HAP-1 (cell line): ENCODE results near the gene RALGAPA2.
A peak's percentile ranks its signal among the peaks of the same experiment; 100 is the strongest.

Source experiments
- DNase-seq, 2 experiments: peaks; one replicate each; pipeline ENCODE4 v3.0.0-alpha.2; 2016 to 2020; ENCODE audit warnings: low spot score in 2 of 2
- H3K27me3 ChIP-seq: fragments of 250-450 bp; sonication (Bioruptor Pico); 2 replicates; pipeline ENCODE4 v1.5.1; 2020; ENCODE audit warnings: low read depth, mild to moderate bottlenecking, moderate library complexity
- H3K36me3 ChIP-seq: fragments of 250-450 bp; sonication (Bioruptor Pico); replicated peaks from 2 replicates; pipeline ENCODE4 v1.5.1; 2020; ENCODE audit warnings: mild to moderate bottlenecking
- H3K4me1 ChIP-seq: fragments of 250-450 bp; sonication (Bioruptor Pico); 2 replicates; pipeline ENCODE4 v1.5.1; 2020; ENCODE audit warnings: mild to moderate bottlenecking
- H3K4me3 ChIP-seq: fragments of 250-450 bp; sonication (Bioruptor Pico); 2 replicates; pipeline ENCODE4 v1.5.1; 2020; ENCODE audit warnings: mild to moderate bottlenecking, moderate library complexity
- H3K9me3 ChIP-seq: fragments of 250-450 bp; sonication (Bioruptor Pico); 2 replicates; pipeline ENCODE4 v1.5.1; 2020; ENCODE audit warnings: mild to moderate bottlenecking, moderate library complexity
- in situ Hi-C: fragments of 300-500 bp; cut with MboI; formaldehyde crosslinking; loops from 3 replicates; pipeline ENCODE4 v1.14.3; 2020; ENCODE audit warnings: low sequenced_read_pairs, inconsistent platforms, mixed read lengths

Gene RALGAPA2

DNA sequence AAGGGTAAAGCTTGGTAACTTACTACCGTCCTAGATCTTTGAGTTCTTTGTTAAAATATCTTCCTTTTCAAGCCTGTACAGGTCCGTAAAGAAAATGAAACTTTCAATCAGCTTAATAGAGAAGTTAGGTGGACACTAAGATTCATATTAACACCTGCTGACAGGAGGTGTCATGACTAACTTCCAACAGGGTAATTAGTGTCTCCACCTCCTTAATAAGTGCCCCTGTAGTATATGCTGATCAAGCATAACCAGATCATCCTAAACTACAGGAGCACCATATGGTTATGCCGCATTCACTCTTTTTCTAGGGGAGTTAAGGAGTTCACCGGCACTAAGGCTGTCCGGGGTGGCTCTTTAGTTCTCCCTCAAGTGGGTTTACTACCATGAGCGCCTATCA lies 23.9 kb upstream of the RALGAPA2 start:
- H3K36me3 ChIP-seq, result no peaks in the 10 kb centered on the region
- no peak for DNase-seq
- no peaks in the 10 kb centered on the region for H3K9me3 ChIP-seq
- H3K27me3 ChIP-seq, result no peaks in the 10 kb centered on the region
- no peak overlapping the region for H3K4me3 ChIP-seq
- in situ Hi-C loops, result no loop called here
- H3K4me1 ChIP-seq, result no peaks in the 10 kb centered on the region

DNA sequence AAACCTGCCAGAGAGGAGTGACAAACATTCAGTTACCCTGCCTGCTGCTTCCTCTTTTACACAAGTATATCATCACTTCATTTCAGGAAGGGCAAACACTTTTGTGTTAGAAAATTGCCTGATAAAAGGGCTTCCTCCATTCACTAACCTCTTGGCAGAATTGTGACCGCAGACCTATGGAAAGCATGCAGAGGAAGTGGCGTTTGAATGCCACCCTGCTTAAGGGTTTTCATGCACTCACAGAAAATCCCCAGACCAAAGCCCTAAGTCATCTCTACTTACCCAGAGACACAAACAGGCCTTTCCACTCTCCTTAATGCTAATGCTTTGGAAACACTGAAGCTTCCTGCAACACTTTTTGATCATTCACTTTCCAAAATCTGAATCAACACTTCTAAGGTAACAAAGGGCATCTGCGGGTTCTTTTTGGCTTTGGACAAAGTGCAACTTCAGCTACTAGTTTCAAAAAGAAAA lies 22.1 kb upstream of the RALGAPA2 start:
- in situ Hi-C loops, result no loop called here

DNA sequence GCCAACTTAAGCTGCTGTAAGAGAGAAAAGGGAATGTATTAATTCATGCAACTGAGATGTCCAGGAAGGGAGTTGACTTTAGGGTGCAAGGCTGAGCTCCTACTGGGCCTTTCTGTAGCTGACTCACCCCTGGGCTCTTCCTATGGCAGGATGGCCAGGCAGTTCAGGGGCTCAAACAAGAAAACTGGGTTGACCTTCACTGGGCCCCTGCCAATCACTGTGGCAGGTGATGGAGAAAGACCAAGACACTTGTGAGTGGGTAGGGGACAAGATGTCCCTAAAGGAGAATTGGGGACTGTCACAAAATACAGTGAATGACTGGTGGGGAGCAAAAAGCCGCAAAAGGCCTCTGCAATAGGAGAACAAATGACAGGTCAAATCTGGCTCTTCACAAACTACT lies 21.5 kb upstream of the RALGAPA2 start:
- H3K27me3 ChIP-seq, result no peaks in the 10 kb centered on the region
- H3K36me3 ChIP-seq, result no peaks in the 10 kb centered on the region
- no peaks in the 10 kb centered on the region for H3K4me1 ChIP-seq
- in situ Hi-C loops, result no loop called here
- no peak for DNase-seq
- H3K9me3 ChIP-seq, result no peaks in the 10 kb centered on the region
- H3K4me3 ChIP-seq, result no peak overlapping the region

More for the DNA sequence above, 22.1 kb upstream of the RALGAPA2 start:
- no peaks in the 10 kb centered on the region for H3K9me3 ChIP-seq
- no peaks in the 10 kb centered on the region for H3K27me3 ChIP-seq
- H3K4me1 ChIP-seq, result no peaks in the 10 kb centered on the region
- no peak overlapping the region for H3K4me3 ChIP-seq
- no peak for DNase-seq
- no peaks in the 10 kb centered on the region for H3K36me3 ChIP-seq

DNA sequence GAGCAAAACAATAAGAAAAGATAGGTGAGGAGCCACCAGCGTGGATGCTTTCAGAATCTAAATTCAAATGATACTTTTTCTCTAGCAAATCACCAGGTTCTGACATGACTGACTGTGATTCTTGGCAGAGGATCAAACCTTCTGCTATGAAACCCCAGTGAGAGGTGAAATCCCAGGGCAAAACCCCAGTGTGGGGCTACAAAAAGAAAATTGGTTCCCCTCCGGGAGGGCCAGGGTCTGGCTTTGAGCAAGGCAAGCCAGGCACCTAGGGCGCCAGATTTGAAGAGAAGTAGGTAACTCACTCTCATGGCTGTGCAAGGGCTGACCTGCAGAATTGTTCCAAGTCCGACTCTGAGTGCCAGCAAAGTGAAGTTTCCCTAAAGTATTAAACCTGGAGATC lies 20.2 kb upstream of the RALGAPA2 start:
- no peak for DNase-seq
- Histone ChIP-seq H3K4me1 (no peaks in the 10 kb centered on the region), H3K9me3 (no peaks in the 10 kb centered on the region), H3K36me3 (no peaks in the 10 kb centered on the region), H3K27me3 (no peaks in the 10 kb centered on the region), H3K4me3 (no peak overlapping the region)
- in situ Hi-C loops, result no loop called here

DNA sequence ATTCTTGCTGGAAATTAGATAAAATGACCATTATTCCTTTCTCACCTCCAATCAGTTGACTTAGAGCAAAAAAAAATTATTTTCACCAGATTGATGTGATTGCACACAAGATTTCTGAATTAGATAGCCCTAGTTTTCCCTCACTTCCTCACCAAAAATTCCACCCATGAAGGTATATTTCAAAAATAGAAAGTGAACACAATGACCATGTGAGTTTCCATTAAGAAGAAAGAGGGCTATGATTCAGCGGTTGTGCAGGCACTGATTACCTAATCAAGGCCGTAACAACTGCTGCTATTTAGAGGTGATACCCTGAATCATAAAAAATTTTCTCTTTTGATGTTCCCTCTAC lies 19.5 kb upstream of the RALGAPA2 start:
- no peak for DNase-seq
- Histone ChIP-seq H3K27me3 (no peaks in the 10 kb centered on the region), H3K36me3 (no peaks in the 10 kb centered on the region), H3K9me3 (no peaks in the 10 kb centered on the region), H3K4me1 (no peaks in the 10 kb centered on the region), H3K4me3 (no peak overlapping the region)
- in situ Hi-C loops, result no loop called here

DNA sequence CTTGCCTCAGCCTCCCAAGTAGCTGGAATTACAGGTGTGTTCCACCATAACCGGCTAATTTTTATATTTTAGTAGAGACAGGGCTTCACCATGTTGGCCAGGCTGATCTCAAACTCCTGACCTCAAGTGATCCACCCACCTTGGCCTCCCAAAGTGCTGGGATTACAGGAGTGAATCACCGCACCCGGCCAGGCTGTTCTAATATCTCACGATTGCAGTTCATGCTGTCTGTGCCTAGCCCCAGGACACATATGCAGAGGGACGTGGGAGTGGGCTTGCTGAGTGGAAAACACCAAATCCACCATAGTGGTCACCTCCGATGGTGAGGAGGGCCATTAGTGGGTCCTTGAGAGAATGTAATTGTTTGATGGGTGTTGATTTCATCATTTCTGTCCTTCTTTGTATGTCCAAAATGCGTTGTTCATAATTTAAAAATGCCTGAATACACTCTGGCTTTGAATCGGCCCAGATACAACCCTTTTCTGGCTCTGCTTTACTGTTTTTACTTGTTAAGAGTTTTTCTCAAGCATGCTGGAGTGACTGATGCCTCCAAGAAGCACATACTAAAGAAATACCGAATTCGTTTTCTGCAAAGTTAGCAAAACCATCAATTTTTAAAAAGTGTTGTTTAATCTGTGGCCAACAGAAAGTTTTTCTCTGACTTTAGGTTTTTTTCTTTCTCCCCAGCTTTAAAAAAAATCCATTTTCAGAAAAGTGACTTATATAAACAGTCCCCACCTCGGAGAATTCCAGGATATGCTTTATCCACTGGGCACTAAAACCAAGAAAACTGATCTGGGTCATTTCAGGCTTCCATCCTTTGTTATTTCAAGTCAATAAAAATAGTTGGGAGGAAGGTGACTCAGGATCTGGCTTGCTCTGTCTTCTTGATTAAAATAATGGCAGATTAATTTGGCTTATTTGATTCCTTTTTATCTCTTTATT lies 18.8 kb upstream of the RALGAPA2 start:
- Histone ChIP-seq H3K4me1 (no peaks in the 10 kb centered on the region), H3K9me3 (no peaks in the 10 kb centered on the region), H3K4me3 (no peak overlapping the region), H3K36me3 (no peaks in the 10 kb centered on the region), H3K27me3 (no peaks in the 10 kb centered on the region)
- in situ Hi-C loops, result no loop called here
- DNase-seq, result no peak

DNA sequence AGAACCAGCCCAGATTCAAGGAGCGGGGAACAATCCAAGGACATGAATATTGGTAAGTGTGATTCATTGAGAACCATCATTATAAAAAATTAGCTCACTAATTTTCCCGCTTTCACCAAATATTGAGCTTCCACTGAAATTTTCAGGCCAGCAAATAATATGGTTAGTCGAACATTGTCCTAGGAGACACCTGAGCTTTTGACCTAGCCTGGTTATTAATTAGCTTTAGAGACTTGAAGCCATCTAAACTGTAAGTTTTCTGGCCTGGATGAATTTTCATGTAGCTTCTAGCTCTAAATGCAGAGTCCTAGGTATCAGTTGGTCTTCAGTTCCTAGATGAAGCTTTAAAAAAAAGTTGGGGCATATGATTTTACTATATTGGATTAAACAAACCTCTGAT lies 17.1 kb upstream of the RALGAPA2 start:
- DNase-seq, result no peak
- in situ Hi-C loops, result no loop called here
- no peaks in the 10 kb centered on the region for H3K9me3 ChIP-seq

DNA sequence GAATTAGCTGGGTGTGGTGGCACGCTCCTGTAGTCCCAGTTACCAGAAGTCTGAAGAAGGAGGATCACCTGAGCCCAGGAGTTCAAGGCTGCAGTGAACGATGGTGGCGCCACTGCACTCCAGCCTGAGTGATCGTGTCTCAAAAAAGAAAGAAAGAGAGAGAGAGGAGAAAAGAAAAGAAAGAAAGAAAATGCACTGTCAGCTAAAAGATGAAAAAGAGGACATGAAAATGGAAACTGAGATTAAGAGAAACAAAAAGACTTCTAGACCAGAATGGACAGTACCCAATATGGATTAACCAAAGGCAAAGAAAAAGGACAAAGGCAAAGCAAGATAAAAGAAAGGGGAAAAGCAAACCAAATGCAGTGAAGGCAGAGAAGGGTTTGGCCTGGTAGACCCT lies 9.0 kb upstream of the RALGAPA2 start:
- Histone ChIP-seq H3K27me3 (no peaks in the 10 kb centered on the region; the same call in 1 of the 2 replicates), H3K9me3 (no peaks in the 10 kb centered on the region), H3K4me3 (no peak overlapping the region), H3K36me3 (no peaks in the 10 kb centered on the region), H3K4me1 (no peaks in the 10 kb centered on the region)
- in situ Hi-C loops, result no loop called here
- DNase-seq, result no peak

More for the DNA sequence above, 17.1 kb upstream of the RALGAPA2 start:
- H3K4me3 ChIP-seq, result no peak overlapping the region
- no peaks in the 10 kb centered on the region for H3K4me1 ChIP-seq
- H3K36me3 ChIP-seq, result no peaks in the 10 kb centered on the region
- no peaks in the 10 kb centered on the region; the same call in 1 of the 2 replicates for H3K27me3 ChIP-seq

DNA sequence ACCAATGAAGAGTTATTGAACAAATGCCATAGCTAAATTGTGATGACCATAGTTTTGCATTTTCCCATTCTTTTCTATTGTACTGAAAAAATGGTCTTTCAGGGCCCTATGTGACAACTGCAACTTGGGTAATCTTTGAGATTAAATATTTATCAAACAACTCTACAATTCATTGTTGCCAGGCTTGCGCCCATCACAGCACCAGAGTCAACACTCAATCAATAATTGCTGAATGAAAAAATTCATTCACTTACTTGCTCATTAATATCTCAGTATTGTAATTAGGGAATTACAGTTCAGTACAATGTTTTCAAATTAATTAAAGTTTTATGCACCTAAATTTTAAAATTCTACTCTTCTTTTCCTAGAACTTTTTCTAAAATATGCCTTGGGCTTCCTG lies 7.7 kb upstream of the RALGAPA2 start:
- H3K27me3 ChIP-seq, result no peaks in the 10 kb centered on the region; the same call in 1 of the 2 replicates
- DNase-seq, result no peak
- H3K4me3 ChIP-seq, result no peak overlapping the region
- in situ Hi-C loops, result no loop called here
- no peaks in the 10 kb centered on the region for H3K9me3 ChIP-seq
- no peaks in the 10 kb centered on the region for H3K36me3 ChIP-seq
- no peaks in the 10 kb centered on the region for H3K4me1 ChIP-seq

DNA sequence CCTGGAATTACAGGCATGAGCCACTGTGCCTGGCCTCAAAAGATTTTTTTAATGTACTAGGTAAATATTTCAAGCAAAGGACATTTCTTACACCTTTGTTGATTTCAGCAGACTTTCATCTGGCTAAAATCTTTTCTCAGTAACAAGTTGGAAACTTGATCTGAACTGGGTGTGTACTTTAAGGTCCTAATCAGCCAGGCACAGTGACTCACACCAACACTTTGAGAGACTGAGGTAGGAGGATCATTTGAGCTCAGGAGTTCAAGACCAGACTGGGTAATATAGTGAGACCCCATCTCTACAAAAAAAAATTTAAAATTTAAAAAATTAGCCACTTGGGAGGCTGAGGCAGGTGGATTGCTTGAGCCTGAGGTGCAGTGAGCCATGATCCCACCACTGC lies 7.0 kb upstream of the RALGAPA2 start:
- in situ Hi-C loops, result no loop called here
- no peak for DNase-seq
- Histone ChIP-seq H3K9me3 (no peaks in the 10 kb centered on the region), H3K36me3 (no peaks in the 10 kb centered on the region), H3K27me3 (no peaks in the 10 kb centered on the region), H3K4me1 (no peaks in the 10 kb centered on the region), H3K4me3 (no peak overlapping the region)

DNA sequence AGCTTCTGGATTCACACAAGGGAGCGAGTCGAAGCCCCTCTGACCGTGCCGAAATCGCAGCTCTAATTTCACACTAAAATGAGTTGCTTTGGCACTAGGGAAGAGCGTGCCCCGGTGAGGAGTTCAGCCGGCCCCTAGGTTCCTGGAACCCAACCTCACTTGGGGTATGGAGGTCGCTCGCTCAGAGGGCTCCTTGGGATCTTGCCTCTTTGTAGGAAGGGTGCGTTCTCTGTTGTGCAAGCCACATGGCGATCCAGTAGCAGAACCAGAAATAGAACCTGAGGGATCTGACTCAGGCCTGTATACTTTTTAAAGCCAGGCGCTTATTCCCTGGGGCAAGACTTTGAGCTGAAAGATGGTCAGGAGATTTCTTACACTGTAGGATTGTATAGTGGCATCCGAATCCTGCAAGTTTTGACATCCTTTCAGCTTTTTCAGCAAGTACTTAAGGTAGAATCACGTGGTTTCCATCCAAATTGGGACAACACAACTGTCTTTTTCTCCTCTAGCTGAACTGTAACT lies 861 bp upstream of the RALGAPA2 start:
- in situ Hi-C loops, result no loop called here
- Histone ChIP-seq H3K27me3 (no peaks in the 10 kb centered on the region), H3K4me1 (peaks cover 16% of the 10 kb centered on the region), H3K36me3 (no peaks in the 10 kb centered on the region), H3K9me3 (no peaks in the 10 kb centered on the region), H3K4me3 (peak overlapping the region; percentile 64)
- DNase-seq, result no peak

DNA sequence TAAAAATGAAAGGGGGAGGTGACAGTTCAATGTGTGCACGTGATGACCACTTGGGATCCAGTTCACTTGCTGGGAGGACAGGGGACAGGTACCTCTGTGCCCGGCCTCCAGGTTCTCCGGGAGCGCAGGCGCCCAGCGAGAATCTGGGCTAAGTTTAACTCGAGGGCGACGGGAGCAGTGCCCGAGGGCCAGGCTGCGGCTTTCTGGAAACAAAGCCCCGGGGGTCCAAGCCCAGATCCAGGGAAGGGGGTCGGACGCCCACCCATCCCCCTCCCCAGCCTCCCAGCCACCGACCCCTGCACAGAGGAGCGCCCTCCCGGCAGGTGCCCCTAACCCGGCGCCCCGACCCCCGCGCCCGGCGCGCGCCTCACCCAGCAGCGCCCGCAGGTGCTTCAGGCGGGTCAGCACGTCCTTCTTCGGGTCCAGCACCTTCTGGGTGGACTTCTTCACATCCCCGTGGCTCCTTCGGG lies 405 bp downstream of the RALGAPA2 start:
- DNase-seq, result peak; percentile 3 to 37
- H3K27me3 ChIP-seq, result no peaks in the 10 kb centered on the region
- in situ Hi-C loops, result no loop called here

DNA sequence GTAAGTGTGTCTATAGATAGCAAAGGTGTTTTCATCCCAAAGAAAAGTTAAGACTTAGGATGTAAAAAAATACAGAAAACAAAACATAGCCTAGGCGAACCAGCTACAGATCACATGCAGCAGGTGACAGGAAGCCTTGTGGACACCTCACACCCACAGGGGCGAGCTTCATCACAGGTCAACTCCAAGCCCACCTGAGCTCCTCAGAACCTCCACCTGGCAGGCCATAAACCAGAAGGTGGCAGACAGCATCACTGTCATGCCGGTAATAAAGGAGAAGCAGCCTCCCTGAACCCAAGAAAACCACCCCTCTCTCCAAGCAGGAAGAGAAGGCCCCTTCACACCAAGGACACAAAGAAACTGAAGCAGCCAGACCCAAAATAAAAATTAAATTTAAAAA lies 1.0 kb downstream of the RALGAPA2 start:
- no peak for DNase-seq
- no peaks in the 10 kb centered on the region for H3K36me3 ChIP-seq
- no peaks in the 10 kb centered on the region for H3K9me3 ChIP-seq
- no peaks in the 10 kb centered on the region for H3K27me3 ChIP-seq
- peaks cover 16% of the 10 kb centered on the region for H3K4me1 ChIP-seq
- H3K4me3 ChIP-seq, result peak overlapping the region; percentile 64
- in situ Hi-C loops, result no loop called here

More for the DNA sequence above, 405 bp downstream of the RALGAPA2 start:
- no peaks in the 10 kb centered on the region for H3K9me3 ChIP-seq
- no peaks in the 10 kb centered on the region for H3K36me3 ChIP-seq
- peak overlapping the region; percentile 64 for H3K4me3 ChIP-seq
- peaks cover 16% of the 10 kb centered on the region for H3K4me1 ChIP-seq
